ENCODE results near the gene FRMPD2.
"Not testable (repeated sequence)": the region's sequence is repeated elsewhere in the genome, so short reads cannot be mapped to it uniquely, and the experiment has no call there.

FRMPD2 gene

GRCh38 chr10:48199580-48200377 is 74.7 kb downstream of the FRMPD2 start:
- no peak for DNase-seq (ENCODE audit: low spot score)

GRCh38 chr10:48197236-48197899 is 77.1 kb downstream of the FRMPD2 start:
- no peak for DNase-seq (ENCODE audit: low spot score)

- no peak for DNase-seq (ENCODE audit: low spot score)
Observed at GRCh38 chr10:48195803-48196202, 78.7 kb downstream of the FRMPD2 start.

GRCh38 chr10:48194830-48195229 is 79.7 kb downstream of the FRMPD2 start:
- DNase-seq (ENCODE audit: low spot score) = no peak

- no peak for DNase-seq (ENCODE audit: low spot score)
Observed at GRCh38 chr10:48193556-48193955, 80.9 kb downstream of the FRMPD2 start.

GRCh38 chr10:48192881-48193450 is 81.5 kb downstream of the FRMPD2 start:
- no peak for DNase-seq (ENCODE audit: low spot score)

- no peak for DNase-seq (ENCODE audit: low spot score)
Observed at GRCh38 chr10:48187713-48188485, 86.6 kb downstream of the FRMPD2 start.

- DNase-seq (ENCODE audit: low spot score) = no peak
Observed at GRCh38 chr10:48187126-48187525, 87.4 kb downstream of the FRMPD2 start.

GRCh38 chr10:48186264-48186804 is 88.2 kb downstream of the FRMPD2 start:
- DNase-seq (ENCODE audit: low spot score) = not testable (repeated sequence)

GRCh38 chr10:48184224-48184623 is 90.3 kb downstream of the FRMPD2 start:
- DNase-seq (ENCODE audit: low spot score) = no peak

- not testable (repeated sequence) for DNase-seq (ENCODE audit: low spot score)
Observed at GRCh38 chr10:48172715-48173114, 101.8 kb downstream of the FRMPD2 start.

GRCh38 chr10:48160670-48161069 is 113.8 kb downstream of the FRMPD2 start:
- not testable (repeated sequence) for DNase-seq (ENCODE audit: low spot score)

GRCh38 chr10:48160163-48160562 is 114.3 kb downstream of the FRMPD2 start:
- not testable (repeated sequence) for DNase-seq (ENCODE audit: low spot score)

GRCh38 chr10:48154211-48155140 is 120.0 kb downstream of the FRMPD2 start:
- not testable (repeated sequence) for DNase-seq (ENCODE audit: low spot score)

- DNase-seq (ENCODE audit: low spot score) = not testable (repeated sequence)
Observed at GRCh38 chr10:48147643-48148042, 126.9 kb downstream of the FRMPD2 start.

GRCh38 chr10:48143721-48144642 is 130.5 kb downstream of the FRMPD2 start:
- not testable (repeated sequence) for DNase-seq (ENCODE audit: low spot score)

- DNase-seq (ENCODE audit: low spot score) = not testable (repeated sequence)
Observed at GRCh38 chr10:48140949-48141348, 133.5 kb downstream of the FRMPD2 start.

- not testable (repeated sequence) for DNase-seq (ENCODE audit: low spot score)
Observed at GRCh38 chr10:48139953-48140850, 134.3 kb downstream of the FRMPD2 start.

- not testable (repeated sequence) for DNase-seq (ENCODE audit: low spot score)
Observed at GRCh38 chr10:48128954-48129353, 145.5 kb downstream of the FRMPD2 start.

Data from globus pallidus (tissue), 1 donor.